Measurements from ENCODE around the gene DNER.
"Not testable (repeated sequence)": the region's sequence is repeated elsewhere in the genome, so short reads cannot be mapped to it uniquely, and the experiment has no call there.

Gene DNER

GRCh38 chr2:229614021-229614420, 100.3 kb downstream of the DNER start:
- not testable (repeated sequence) for DNase-seq

- no peak for DNase-seq
These were observed 101.9 kb downstream of the DNER start for GRCh38 chr2:229612384-229612971.

GRCh38 chr2:229611360-229611759, 103.0 kb downstream of the DNER start:
- DNase-seq: no peak

- no peak for DNase-seq
These were observed 103.5 kb downstream of the DNER start for GRCh38 chr2:229610872-229611271.

- no peak for DNase-seq
These were observed 104.0 kb downstream of the DNER start for GRCh38 chr2:229610333-229610732.

GRCh38 chr2:229601936-229602335, 112.4 kb downstream of the DNER start:
- DNase-seq: no peak

GRCh38 chr2:229601396-229601795, 113.0 kb downstream of the DNER start:
- DNase-seq: no peak

- no peak for DNase-seq
These were observed 116.1 kb downstream of the DNER start for GRCh38 chr2:229598227-229598626.

- no peak for DNase-seq
These were observed 117.6 kb downstream of the DNER start for GRCh38 chr2:229596796-229597195.

- DNase-seq: no peak
These were observed 122.7 kb downstream of the DNER start for GRCh38 chr2:229591611-229592010.

GRCh38 chr2:229586746-229587705, 127.3 kb downstream of the DNER start:
- DNase-seq: peak; percentile 35

GRCh38 chr2:229586012-229586411, 128.3 kb downstream of the DNER start:
- DNase-seq: no peak

GRCh38 chr2:229582151-229582550, 132.2 kb downstream of the DNER start:
- DNase-seq: no peak

- DNase-seq: no peak
These were observed 136.1 kb downstream of the DNER start for GRCh38 chr2:229578052-229578846.

GRCh38 chr2:229575569-229576315, 138.6 kb downstream of the DNER start:
- DNase-seq: no peak

- DNase-seq: no peak
These were observed 141.7 kb downstream of the DNER start for GRCh38 chr2:229572507-229573271.

- DNase-seq: no peak
These were observed 143.1 kb downstream of the DNER start for GRCh38 chr2:229571243-229571642.

- no peak for DNase-seq
These were observed 148.0 kb downstream of the DNER start for GRCh38 chr2:229566370-229566769.

- no peak for DNase-seq
These were observed 150.0 kb downstream of the DNER start for GRCh38 chr2:229564300-229564907.

- DNase-seq: no peak
These were observed 151.0 kb downstream of the DNER start for GRCh38 chr2:229563388-229563787.

- DNase-seq: no peak
These were observed 151.8 kb downstream of the DNER start for GRCh38 chr2:229562472-229563127.
